Measurements from ENCODE around the gene MRTFA.

DNA sequence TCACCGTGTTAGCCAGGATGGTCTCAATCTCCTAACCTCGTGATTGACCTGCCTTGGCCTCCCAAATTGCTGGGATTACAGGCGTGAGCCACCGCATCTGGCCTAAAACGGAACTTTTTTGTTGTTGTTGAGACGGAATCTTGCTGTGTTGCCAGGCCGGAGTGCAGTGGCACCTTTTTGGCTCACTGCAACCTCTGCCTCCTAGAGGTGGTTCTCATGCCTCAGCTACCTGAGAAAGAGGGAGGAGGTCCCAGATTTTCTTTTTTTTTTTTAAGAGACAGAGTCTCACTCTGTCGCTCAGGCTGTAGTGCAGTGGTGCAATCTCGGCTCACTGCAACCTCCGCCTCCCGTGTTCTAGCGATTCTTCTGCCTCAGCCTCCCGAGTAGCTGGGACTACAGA, 34.9 kb upstream of the MRTFA start:
- TF ChIP-seq, protein P1, sequence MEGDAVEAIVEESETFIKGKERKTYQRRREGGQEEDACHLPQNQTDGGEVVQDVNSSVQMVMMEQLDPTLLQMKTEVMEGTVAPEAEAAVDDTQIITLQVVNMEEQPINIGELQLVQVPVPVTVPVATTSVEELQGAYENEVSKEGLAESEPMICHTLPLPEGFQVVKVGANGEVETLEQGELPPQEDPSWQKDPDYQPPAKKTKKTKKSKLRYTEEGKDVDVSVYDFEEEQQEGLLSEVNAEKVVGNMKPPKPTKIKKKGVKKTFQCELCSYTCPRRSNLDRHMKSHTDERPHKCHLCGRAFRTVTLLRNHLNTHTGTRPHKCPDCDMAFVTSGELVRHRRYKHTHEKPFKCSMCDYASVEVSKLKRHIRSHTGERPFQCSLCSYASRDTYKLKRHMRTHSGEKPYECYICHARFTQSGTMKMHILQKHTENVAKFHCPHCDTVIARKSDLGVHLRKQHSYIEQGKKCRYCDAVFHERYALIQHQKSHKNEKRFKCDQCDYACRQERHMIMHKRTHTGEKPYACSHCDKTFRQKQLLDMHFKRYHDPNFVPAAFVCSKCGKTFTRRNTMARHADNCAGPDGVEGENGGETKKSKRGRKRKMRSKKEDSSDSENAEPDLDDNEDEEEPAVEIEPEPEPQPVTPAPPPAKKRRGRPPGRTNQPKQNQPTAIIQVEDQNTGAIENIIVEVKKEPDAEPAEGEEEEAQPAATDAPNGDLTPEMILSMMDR (IDR thresholded peaks at IDR 0.05; ENCODE audit: low read depth, low read length, missing input control), result no peak
- TF ChIP-seq, protein P2, sequence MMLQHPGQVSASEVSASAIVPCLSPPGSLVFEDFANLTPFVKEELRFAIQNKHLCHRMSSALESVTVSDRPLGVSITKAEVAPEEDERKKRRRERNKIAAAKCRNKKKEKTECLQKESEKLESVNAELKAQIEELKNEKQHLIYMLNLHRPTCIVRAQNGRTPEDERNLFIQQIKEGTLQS (IDR thresholded peaks at IDR 0.05), result no peak
- TF ChIP-seq TAF1 (conservative IDR thresholded peaks at IDR 0.05) (no peak), EGR1 (IDR thresholded peaks at IDR 0.05; ENCODE audit: low read depth in 2 of 2) (no peak), FOXA1 (IDR thresholded peaks at IDR 0.05) (no peak), GABPA (IDR thresholded peaks at IDR 0.05 in 1 of 2, conservative IDR thresholded peaks at IDR 0.05 in 1 of 2) (no peak), RAD21 (IDR thresholded peaks at IDR 0.05) (no peak)
- TF ChIP-seq, protein P3, sequence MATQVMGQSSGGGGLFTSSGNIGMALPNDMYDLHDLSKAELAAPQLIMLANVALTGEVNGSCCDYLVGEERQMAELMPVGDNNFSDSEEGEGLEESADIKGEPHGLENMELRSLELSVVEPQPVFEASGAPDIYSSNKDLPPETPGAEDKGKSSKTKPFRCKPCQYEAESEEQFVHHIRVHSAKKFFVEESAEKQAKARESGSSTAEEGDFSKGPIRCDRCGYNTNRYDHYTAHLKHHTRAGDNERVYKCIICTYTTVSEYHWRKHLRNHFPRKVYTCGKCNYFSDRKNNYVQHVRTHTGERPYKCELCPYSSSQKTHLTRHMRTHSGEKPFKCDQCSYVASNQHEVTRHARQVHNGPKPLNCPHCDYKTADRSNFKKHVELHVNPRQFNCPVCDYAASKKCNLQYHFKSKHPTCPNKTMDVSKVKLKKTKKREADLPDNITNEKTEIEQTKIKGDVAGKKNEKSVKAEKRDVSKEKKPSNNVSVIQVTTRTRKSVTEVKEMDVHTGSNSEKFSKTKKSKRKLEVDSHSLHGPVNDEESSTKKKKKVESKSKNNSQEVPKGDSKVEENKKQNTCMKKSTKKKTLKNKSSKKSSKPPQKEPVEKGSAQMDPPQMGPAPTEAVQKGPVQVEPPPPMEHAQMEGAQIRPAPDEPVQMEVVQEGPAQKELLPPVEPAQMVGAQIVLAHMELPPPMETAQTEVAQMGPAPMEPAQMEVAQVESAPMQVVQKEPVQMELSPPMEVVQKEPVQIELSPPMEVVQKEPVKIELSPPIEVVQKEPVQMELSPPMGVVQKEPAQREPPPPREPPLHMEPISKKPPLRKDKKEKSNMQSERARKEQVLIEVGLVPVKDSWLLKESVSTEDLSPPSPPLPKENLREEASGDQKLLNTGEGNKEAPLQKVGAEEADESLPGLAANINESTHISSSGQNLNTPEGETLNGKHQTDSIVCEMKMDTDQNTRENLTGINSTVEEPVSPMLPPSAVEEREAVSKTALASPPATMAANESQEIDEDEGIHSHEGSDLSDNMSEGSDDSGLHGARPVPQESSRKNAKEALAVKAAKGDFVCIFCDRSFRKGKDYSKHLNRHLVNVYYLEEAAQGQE (IDR thresholded peaks at IDR 0.05), result no peak
- TF ChIP-seq, protein P4, sequence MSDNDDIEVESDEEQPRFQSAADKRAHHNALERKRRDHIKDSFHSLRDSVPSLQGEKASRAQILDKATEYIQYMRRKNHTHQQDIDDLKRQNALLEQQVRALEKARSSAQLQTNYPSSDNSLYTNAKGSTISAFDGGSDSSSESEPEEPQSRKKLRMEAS (IDR thresholded peaks at IDR 0.05), result no peak
